Loucy (cell line): ENCODE results near the gene MED26.

Source experiments
- H2AFZ ChIP-seq: fragments of 200-600 bp; sonication (generic); 2 replicates; pipeline ENCODE4 v1.6.0; 2016; ENCODE audit warnings: antibody characterized with exemption, mild to moderate bottlenecking, low read length, moderate library complexity
- H3F3A ChIP-seq: fragments of 200-600 bp; 2 replicates; pipeline ENCODE4 v1.6.0; 2016; ENCODE audit warnings: antibody characterized with exemption, low read depth, mild to moderate bottlenecking
- H3K27me3 ChIP-seq: fragments of 200-600 bp; sonication (generic); 2 replicates; pipeline ENCODE4 v1.6.1; 2014; ENCODE audit warnings: low read length, mild to moderate bottlenecking; ENCODE audit not compliant: insufficient read depth, poor library complexity, severe bottlenecking
- H3K36me3 ChIP-seq: fragments of 200-600 bp; sonication (generic); 2 replicates; pipeline ENCODE4 v1.6.1; 2016; ENCODE audit warnings: low read length; ENCODE audit not compliant: insufficient read depth
- H3K4me1 ChIP-seq: fragments of 200-600 bp; sonication (generic); 2 replicates; pipeline ENCODE4 v1.5.1; 2014; ENCODE audit warnings: low read length, mild to moderate bottlenecking; ENCODE audit not compliant: insufficient read depth, poor library complexity, severe bottlenecking
- H3K4me2 ChIP-seq: fragments of 200-600 bp; sonication (generic); 2 replicates; pipeline ENCODE4 v1.6.0; 2014; ENCODE audit warnings: antibody characterized with exemption, low read length, low read depth, mild to moderate bottlenecking; ENCODE audit not compliant: poor library complexity, severe bottlenecking
- H3K4me3 ChIP-seq: fragments of 200-600 bp; sonication (generic); 2 replicates; pipeline ENCODE4 v1.5.1; 2014; ENCODE audit warnings: low read length, mild to moderate bottlenecking, mixed read lengths; ENCODE audit not compliant: poor library complexity, severe bottlenecking
- H3K79me2 ChIP-seq: fragments of 200-600 bp; sonication (generic); 2 replicates; pipeline ENCODE4 v1.6.1; 2014; ENCODE audit warnings: low read length; ENCODE audit not compliant: insufficient read depth
- H3K9ac ChIP-seq: fragments of 200-600 bp; sonication (generic); 2 replicates; pipeline ENCODE4 v1.6.0; 2014; ENCODE audit warnings: mild to moderate bottlenecking, low read depth, low read length, moderate library complexity; ENCODE audit not compliant: poor library complexity, severe bottlenecking
- H3K9me2 ChIP-seq: fragments of 200-600 bp; sonication (generic); replicated peaks from 2 replicates; pipeline ENCODE4 v1.6.1; 2016; ENCODE audit warnings: low read depth, low read length, mixed read lengths
- H3K9me3 ChIP-seq: fragments of 200-600 bp; sonication (generic); 2 replicates; pipeline ENCODE4 v1.6.1; 2014; ENCODE audit warnings: mild to moderate bottlenecking, antibody characterized with exemption, low read length, low read depth; ENCODE audit not compliant: insufficient read depth
- H4K20me1 ChIP-seq: fragments of 200-600 bp; sonication (generic); 2 replicates; pipeline ENCODE4 v1.6.0; 2014; ENCODE audit warnings: antibody characterized with exemption, low read length, mild to moderate bottlenecking; ENCODE audit not compliant: insufficient read depth, poor library complexity, severe bottlenecking
- EZH2phosphoT487 ChIP-seq: fragments of 200-600 bp; IDR thresholded peaks from 2 replicates; pipeline ENCODE4 v1.6.1; 2018; ENCODE audit warnings: antibody characterized with exemption, mild to moderate bottlenecking, moderate library complexity, borderline replicate concordance
- TF ChIP-seq, protein P1 (sequence below): fragments of 200-600 bp; sonication (generic); conservative IDR thresholded peaks from 2 replicates; pipeline ENCODE4 v1.5.1; 2014; ENCODE audit warnings: mild to moderate bottlenecking, antibody characterized with exemption, low read length

The MED26 gene

DNA sequence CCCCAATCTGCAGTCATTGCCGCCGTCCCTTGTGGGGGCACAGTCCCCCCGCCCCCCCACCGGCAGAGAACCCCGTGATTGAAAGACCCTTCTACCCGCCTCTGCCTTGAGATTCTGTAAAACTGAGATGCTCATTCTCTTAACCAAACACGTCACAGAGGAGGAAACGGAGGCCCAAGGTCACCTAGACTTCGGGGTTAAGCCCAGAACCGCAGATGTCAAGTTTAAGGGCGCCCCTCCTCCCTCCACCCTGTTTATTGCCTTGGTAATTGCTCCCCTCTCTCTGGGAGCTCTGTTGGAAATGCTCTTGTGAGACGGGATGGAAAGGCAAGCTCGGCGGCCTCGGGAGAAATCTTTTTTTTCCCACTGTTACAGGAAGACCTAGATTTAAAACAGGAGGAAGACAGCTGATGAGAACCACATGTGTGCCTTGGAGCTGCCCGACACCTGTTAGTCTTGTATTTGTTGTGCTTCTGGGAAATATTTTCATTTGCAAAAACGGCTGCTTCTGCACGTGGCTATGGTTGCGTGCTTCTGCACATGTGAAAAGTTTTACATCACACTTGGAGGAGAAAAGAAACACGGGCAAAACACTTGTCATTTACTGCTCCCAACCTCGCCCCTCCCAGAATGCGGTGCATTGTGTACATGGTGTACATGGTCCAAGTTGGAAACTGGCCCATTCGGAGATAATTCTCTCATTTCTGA, 1.1 kb upstream of the MED26 start:
- Histone ChIP-seq H2AFZ (peak overlapping the region; percentile 97; the same call in 1 of the 2 replicates), H3K9me3 (no peaks in the 10 kb centered on the region), H3K27me3 (no peaks in the 10 kb centered on the region), H3F3A (peaks cover 6% of the 10 kb centered on the region; the same call in 1 of the 2 replicates), H3K9ac (peak overlapping the region; percentile 94), H3K4me3 (peak overlapping the region; percentile 95), H3K36me3 (peaks cover 20% of the 10 kb centered on the region; the same call in 1 of the 2 replicates), H3K4me1 (peaks cover 33% of the 10 kb centered on the region), H4K20me1 (peaks cover 33% of the 10 kb centered on the region), H3K9me2 (no peaks in the 10 kb centered on the region), H3K79me2 (peaks cover 39% of the 10 kb centered on the region), H3K4me2 (peak overlapping the region; percentile 85)
- TF ChIP-seq, protein P1, sequence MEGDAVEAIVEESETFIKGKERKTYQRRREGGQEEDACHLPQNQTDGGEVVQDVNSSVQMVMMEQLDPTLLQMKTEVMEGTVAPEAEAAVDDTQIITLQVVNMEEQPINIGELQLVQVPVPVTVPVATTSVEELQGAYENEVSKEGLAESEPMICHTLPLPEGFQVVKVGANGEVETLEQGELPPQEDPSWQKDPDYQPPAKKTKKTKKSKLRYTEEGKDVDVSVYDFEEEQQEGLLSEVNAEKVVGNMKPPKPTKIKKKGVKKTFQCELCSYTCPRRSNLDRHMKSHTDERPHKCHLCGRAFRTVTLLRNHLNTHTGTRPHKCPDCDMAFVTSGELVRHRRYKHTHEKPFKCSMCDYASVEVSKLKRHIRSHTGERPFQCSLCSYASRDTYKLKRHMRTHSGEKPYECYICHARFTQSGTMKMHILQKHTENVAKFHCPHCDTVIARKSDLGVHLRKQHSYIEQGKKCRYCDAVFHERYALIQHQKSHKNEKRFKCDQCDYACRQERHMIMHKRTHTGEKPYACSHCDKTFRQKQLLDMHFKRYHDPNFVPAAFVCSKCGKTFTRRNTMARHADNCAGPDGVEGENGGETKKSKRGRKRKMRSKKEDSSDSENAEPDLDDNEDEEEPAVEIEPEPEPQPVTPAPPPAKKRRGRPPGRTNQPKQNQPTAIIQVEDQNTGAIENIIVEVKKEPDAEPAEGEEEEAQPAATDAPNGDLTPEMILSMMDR: no peak
- no peak for TF ChIP-seq EZH2phosphoT487

DNA sequence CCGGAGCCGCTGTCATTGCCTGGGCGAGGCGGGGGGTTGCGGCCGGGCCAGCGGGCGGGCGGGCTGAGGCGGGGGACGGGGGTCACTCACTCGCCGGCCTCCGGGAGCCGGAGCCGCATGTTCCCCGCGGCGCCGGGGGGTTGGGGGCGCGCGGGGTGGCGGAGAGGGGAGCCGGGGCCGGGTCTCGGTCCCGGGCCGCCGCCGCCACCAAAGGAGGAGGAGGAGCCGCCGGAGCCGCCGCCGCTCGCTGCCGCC, 149 bp downstream of the MED26 start:
- H3K27me3 ChIP-seq: no peaks in the 10 kb centered on the region
- H4K20me1 ChIP-seq: peaks cover 44% of the 10 kb centered on the region
- H3K4me2 ChIP-seq: peak overlapping the region; percentile 89
- peak overlapping the region; percentile 98 for H3K4me3 ChIP-seq
- peaks cover 52% of the 10 kb centered on the region for H3K79me2 ChIP-seq
- no peaks in the 10 kb centered on the region for H3K9me3 ChIP-seq
- H3K9ac ChIP-seq: peak overlapping the region; percentile 94
- H2AFZ ChIP-seq: no peak overlapping the region
- peaks cover 14% of the 10 kb centered on the region; the same call in 1 of the 2 replicates for H3K36me3 ChIP-seq
- H3K9me2 ChIP-seq: no peaks in the 10 kb centered on the region
- TF ChIP-seq, protein P1: no peak
- no peak for TF ChIP-seq EZH2phosphoT487
- peaks cover 45% of the 10 kb centered on the region for H3K4me1 ChIP-seq
- H3F3A ChIP-seq: peaks cover 6% of the 10 kb centered on the region; the same call in 1 of the 2 replicates

DNA sequence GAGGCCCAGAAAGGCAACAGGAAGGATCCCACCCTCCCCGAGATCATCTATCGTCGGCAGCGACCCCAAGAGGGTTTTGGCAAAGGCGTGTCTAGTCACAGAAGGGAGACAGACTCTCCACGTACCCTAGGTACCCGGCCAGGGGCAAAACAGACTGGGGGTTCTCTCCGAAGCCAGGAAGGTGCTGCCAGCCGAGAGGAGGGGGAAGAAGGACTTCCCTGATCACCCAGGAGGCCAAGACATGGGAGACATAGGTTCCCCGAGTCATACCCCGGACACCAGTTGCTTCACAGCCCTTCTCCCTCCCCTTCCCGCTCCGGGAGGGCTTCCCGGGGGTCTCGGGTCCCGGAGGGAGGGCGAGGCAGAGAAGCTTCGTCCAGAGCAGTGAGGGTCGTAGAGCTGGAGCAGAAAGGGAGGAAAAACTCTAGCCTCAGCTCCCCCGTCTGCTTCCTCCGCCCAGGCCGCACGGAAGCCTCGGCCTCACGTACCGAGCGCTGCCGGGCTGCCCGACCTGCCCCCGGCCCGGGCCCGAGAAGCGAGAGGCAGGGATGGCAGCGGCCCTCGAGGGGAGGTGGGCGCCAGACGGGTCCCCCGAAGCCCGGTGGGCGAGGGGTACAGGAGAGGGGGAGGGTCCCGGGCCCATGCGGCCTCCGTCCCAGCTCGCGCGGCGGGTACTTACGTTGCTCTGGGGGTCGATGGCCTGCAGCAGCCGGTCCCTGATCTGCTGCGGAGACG, 644 bp downstream of the MED26 start:
- no peak for TF ChIP-seq EZH2phosphoT487
- TF ChIP-seq, protein P1: no peak
- no peak overlapping the region for H2AFZ ChIP-seq
- peaks cover 6% of the 10 kb centered on the region; the same call in 1 of the 2 replicates for H3F3A ChIP-seq
- H3K79me2 ChIP-seq: peaks cover 57% of the 10 kb centered on the region
- H3K27me3 ChIP-seq: no peaks in the 10 kb centered on the region
- H3K4me3 ChIP-seq: peak overlapping the region; percentile 98
- no peaks in the 10 kb centered on the region for H3K9me3 ChIP-seq
- peaks cover 10% of the 10 kb centered on the region; the same call in 1 of the 2 replicates for H3K36me3 ChIP-seq
- peak overlapping the region; percentile 89 for H3K4me2 ChIP-seq
- H3K9ac ChIP-seq: peak overlapping the region; percentile 94
- H3K9me2 ChIP-seq: no peaks in the 10 kb centered on the region
- H4K20me1 ChIP-seq: peaks cover 46% of the 10 kb centered on the region
- peaks cover 46% of the 10 kb centered on the region for H3K4me1 ChIP-seq
